Stimulated activated CD4-positive, alpha-beta T cell treated with anti-CD3 and anti-CD28 coated beads, Interleukin-1b, Interleukin-23, amount 100 ng/mL, for 4 hours (primary cell): ENCODE results near the gene TLX1.

Experiments used
- DNase-seq, 2 donors: peaks; one replicate each; pipeline ENCODE4 v3.0.0-alpha.2; 2020; ENCODE audit warnings: low read depth in 2 of 2

TLX1 gene

GRCh38 chr10:101112799-101113594 is 18.1 kb upstream of the TLX1 start:
- no peak for DNase-seq

- DNase-seq, result no peak
Observed at GRCh38 chr10:101113890-101114403, 17.2 kb upstream of the TLX1 start.

- no peak for DNase-seq
Observed at GRCh38 chr10:101114646-101115045, 16.5 kb upstream of the TLX1 start.

GRCh38 chr10:101116754-101117153 is 14.3 kb upstream of the TLX1 start:
- no peak for DNase-seq

GRCh38 chr10:101118031-101118430 is 13.1 kb upstream of the TLX1 start:
- DNase-seq, result no peak

- no peak for DNase-seq
Observed at GRCh38 chr10:101120520-101120883, 10.6 kb upstream of the TLX1 start.

GRCh38 chr10:101120884-101121653 is 10.0 kb upstream of the TLX1 start:
- DNase-seq, result peak; percentile 29 to 35

- no peak for DNase-seq
Observed at GRCh38 chr10:101121654-101122031, 9.5 kb upstream of the TLX1 start.

- no peak for DNase-seq
Observed at GRCh38 chr10:101122270-101123084, 8.6 kb upstream of the TLX1 start.

GRCh38 chr10:101123085-101123814 is 7.8 kb upstream of the TLX1 start:
- DNase-seq, result no peak

GRCh38 chr10:101123815-101124617 is 7.1 kb upstream of the TLX1 start:
- DNase-seq, result no peak

- no peak for DNase-seq
Observed at GRCh38 chr10:101124933-101125332, 6.2 kb upstream of the TLX1 start.

GRCh38 chr10:101126684-101127628 is 4.1 kb upstream of the TLX1 start:
- no peak for DNase-seq

- DNase-seq, result no peak
Observed at GRCh38 chr10:101130141-101130540, 959 bp upstream of the TLX1 start.

GRCh38 chr10:101131962-101132635 is 999 bp downstream of the TLX1 start:
- no peak for DNase-seq

- DNase-seq, result no peak
Observed at GRCh38 chr10:101132636-101133473, 1.8 kb downstream of the TLX1 start.

GRCh38 chr10:101133489-101134298 is 2.6 kb downstream of the TLX1 start:
- DNase-seq, result no peak
